Renal pelvis (tissue), 4 donors: ENCODE data around the gene PTPN3. TPM values are rescaled to one million over a fixed set of nuclear protein-coding genes. Genes with fewer than 3 reads are reported as not detected.
"Not testable (repeated sequence)": the region's sequence is repeated elsewhere in the genome, so short reads cannot be mapped to it uniquely, and the experiment has no call there.

Source experiments
- DNase-seq: peaks from one replicate; pipeline ENCODE4 v3.0.0-alpha.2; 2013
- polyA plus RNA-seq, 3 donors: library from polyadenylated mRNA; unstranded; fragments of 120-200 nt; gene quantifications; one replicate each; pipeline ENCODE4 v1.2.1, GENCODE V29; 2013; ENCODE audit not compliant: insufficient read length in 3 of 3

The PTPN3 gene
- polyA plus RNA-seq, 3 donors, result 44.8 to 66.0 (median 51.2) TPM

GRCh38 chr9:109510506-109510905 lies 12.4 kb upstream of the PTPN3 start:
- DNase-seq, result no peak

DNA sequence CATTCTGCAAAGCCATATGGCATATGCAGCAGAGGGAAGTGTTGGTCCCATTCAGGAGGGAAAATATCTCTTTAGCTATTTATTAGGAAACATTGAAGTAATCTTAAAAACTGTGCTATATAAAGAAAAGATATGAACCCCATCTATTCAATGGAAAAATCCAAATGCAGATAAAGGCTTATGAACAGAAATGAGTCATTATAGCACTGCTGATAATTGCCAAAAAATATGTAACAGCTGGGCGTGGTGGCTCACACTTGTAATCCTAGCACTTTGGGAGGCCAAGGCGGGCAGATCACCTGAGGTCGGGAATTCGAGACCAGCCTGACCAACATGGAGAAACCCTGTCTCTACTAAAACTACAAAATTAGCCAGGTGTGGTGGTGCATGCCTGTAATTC lies 11.9 kb upstream of the PTPN3 start:
- not testable (repeated sequence) for DNase-seq

DNA sequence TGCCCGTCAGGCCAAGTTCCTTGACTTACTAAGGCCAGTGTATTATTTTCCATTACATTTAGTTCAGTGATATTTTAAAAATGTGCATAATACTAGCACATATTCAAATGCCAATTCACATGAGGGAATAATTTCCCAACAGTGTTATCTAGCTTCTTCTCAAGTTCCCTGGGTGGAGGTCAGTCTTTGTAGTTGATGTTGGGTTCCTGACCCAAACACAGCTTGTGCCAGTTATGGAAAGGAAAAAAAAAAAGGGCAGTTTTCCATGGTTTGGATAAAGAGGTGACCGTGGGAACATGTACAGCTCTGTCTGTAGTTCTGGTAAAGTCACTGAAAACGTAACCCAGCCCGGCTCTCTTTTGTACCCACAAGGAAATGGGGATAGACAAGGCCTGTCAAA lies 11.5 kb upstream of the PTPN3 start:
- no peak for DNase-seq

DNA sequence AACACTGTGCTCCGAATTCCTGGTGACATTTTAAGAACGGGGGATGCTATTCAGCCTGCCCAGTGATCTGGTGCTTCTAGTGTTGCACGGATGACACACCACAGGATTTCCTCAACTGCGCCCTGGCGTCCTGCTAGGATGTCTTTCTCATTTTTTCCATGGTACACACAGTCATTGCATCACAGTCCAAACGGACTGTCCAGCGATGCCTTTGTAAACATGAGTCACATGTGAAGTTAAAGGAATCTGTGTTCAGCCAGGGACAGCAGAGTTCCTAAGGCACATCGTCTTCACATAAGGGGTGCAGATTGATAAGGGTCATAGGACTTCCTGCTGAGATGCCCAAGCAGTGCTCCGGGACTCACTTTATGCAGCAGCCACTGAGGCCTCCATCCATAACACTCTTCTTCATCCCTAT lies 9.3 kb upstream of the PTPN3 start:
- DNase-seq, result no peak

- no peak for DNase-seq
Measured at GRCh38 chr9:109506097-109506712, 8.1 kb upstream of the PTPN3 start.

DNA sequence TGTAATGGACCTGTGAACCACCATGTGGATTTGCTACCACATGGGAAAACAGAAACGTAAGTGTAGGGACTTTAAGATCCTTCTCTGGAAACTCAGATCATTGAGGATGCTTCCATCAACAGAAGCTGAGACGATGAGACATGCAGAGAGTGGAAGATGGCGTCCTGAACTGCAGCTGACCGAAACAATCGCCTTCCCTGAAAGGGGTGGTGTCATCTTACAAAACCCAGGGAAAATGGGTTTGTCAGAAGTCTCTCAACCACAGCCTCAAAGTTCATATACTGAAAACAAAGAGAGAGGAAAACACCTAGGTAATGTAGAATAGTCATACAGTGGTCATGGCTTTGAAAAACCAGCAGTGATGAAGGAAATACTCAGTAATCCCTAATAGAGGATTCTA lies 6.6 kb upstream of the PTPN3 start:
- DNase-seq, result no peak

DNA sequence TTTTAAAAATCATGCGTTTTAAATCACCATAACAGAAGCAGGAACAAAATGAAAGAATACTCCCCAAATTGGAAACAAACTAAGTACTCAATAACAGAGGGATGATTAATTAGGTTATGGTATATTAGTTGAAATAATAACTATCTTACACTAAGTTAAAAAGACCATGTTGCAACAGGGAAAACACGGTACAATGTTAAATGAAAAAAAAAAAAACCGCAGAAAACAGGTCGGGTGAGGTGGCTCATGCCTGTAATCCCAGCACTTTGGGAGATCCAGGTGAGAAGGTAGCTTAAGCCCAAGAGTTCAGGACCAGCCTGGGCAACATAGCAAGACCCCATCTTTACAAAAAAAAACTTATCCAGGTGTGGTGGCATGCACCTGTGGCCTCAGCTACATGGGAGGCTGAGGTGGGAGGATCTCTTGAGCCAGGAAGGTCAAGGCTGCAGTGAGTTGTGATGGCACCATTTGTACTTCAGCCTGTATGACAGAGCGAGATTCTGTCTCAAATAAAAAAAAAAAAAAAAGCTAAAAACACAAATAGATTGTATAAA lies 2.4 kb upstream of the PTPN3 start:
- DNase-seq, result no peak

DNA sequence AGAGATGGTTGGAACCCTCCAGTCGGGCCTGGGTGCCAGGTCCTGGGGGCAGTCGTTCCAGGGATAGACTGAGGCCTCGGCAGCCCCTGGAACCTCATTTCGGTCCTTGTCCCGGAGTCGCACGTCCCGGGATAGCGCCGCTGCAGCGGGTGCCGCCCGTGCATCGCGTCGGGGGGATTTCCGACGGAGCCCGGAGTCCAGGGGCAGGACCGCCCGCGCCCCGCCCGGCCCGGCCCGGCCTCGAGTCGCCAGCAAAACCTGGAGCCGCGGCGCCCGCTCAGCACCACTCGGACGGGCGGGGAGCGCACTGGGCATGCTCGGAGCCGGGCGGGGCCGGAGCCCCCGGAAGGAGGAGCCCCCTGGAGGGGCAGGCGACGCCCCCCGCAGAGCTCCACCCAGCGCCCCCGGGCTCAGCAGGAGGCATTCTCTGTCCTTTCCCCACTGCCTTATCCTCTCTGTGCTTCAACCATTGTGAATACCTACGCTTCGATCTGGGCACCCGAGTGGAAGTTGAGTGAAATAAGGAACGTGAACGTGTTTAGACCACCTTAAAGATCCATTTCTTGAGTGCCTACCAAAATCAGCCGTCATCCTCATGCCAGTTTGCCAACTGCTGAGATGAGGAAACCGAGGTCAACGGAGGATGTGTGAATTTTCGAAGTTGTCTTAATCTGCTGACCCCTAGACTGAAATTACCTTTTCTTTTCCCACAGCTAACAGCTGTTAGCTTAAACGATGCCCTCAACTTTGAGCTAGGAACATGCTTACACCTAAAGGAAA lies 1.7 kb upstream of the PTPN3 start:
- no peak for DNase-seq

DNA sequence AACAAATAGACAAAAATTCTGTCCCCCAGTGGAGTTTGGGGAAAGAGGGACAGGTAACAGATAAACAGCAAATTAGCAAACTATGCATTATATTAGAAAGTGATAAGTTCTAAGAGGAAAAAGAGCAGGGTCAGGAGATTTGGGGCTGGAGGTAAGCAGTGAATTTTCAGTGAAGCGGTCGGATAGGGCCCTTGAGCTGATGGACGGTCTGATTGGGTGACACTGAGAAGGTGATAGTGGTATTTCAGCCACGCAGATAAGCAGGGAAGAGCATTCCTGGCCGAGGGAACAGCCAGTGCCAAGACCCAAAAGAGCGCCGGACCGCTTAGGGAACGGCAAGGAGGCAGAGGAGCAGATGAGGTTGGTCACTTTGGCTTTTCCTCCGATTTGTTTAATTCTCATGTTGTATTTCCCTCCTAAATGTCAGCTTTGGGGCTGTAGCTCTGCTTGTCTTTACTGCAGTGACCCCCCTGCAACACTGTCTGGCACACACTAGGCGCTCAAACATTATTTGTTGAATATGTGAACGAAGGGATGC lies 1.1 kb upstream of the PTPN3 start:
- no peak for DNase-seq

GRCh38 chr9:109497226-109498153 lies 617 bp downstream of the PTPN3 start:
- no peak for DNase-seq

GRCh38 chr9:109496841-109497225 lies 1.3 kb downstream of the PTPN3 start:
- DNase-seq, result no peak

GRCh38 chr9:109496218-109496617 lies 1.9 kb downstream of the PTPN3 start:
- no peak for DNase-seq

GRCh38 chr9:109493648-109494047 lies 4.5 kb downstream of the PTPN3 start:
- DNase-seq, result no peak

- DNase-seq, result no peak
Measured at GRCh38 chr9:109491590-109491989, 6.5 kb downstream of the PTPN3 start.

GRCh38 chr9:109488791-109489492 lies 9.2 kb downstream of the PTPN3 start:
- no peak for DNase-seq

- DNase-seq, result no peak
Measured at GRCh38 chr9:109488351-109488750, 9.8 kb downstream of the PTPN3 start.

DNA sequence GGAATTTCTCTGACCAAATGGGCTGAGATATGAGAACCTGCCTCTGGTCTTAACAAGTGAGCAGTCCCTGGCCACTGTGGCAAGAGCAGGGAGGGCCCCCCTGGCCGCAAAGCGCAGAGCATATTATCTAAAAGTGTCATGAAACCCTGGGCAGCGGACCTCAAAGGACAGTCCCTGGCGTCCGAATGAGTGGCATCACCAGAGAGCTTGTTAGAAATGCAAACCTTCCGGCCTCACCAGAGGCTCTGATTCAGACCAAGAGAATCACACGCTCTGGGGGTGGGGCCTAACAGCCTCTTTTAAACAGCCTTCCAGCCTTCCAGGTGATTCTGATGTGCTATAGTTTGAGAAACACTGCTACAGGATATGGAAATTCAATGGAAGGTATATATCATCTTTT lies 10.9 kb downstream of the PTPN3 start:
- DNase-seq, result no peak

DNA sequence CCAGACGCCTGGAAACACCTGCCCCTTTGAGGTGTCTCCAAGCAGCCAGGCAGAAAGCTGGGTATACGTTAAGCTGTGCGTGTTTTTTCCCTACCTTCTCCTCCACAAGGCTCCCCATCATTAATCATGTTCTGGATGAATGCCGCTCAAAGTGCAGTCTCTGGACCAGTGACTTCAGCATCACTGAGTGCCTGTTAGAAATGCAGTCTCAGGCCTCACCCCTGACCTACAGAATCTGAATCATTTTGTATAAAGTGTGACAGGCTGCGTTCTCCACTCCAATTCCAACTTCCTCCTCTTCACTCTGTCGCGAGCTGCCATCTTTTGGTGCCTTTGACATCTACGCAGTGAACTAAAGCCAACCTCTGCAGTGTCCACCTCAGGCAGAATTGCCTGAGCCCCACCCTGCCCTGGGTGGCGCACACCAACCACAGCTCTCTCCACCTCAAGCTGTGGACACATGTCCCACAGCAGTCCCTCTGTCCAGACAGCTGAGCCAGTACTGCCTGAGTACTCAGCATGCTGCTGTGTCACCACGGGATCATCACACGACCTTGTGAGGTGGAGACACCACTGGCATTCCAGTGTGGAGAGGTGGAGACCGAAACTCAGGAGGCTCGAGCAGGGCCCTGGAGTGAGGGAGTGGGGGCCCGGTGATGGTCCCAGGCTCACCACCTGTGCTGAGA lies 14.2 kb downstream of the PTPN3 start:
- no peak for DNase-seq

DNA sequence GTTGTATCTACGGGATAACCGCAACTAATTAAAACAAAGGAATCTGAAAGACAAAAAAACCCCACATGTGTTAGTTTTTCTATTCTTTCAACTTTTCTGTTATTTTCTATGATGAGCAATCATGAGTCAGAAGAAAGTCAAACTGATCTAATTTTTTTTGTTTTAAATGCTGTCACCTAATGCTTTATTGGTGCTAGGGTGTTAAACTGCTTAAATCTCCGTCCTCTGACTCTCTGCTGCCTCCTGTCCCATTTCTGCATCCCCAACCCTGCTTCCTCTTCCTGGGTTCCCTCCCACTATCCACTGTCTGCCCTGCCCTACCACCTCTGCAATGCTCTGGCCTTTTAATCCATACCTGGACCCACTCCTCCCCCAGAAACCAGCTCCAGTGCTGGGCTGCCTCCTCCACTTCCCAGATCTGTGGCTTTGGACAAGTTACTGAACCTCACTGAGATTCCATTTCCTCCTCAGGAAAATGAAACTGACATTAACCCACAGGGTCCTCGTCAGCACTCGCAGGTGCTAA lies 15.7 kb downstream of the PTPN3 start:
- DNase-seq, result no peak

- DNase-seq, result no peak
Measured at GRCh38 chr9:109481856-109482255, 16.3 kb downstream of the PTPN3 start.

DNA sequence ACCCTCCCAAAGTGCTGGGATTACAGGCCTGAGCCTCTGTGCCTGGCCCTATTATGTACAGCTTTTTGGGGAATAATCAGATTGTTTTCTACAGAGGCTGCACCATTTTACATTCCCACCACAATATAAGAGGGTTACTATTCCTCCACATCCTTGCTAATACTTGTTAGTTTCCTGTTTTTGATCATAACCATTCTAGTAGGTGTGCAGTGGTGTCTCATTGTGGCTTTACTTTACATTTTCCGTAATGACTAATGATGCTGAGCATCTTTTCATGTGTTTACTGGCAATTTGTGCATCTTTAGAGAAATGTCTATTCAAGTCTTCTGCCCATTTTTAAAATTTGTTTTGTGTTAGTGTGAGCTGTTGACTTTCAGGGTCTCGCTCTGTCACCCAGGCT lies 18.3 kb downstream of the PTPN3 start:
- DNase-seq, result no peak
